OCI-LY3 (cell line): ENCODE measurements around the gene TRIM33.

Experiments used
- H2AFZ ChIP-seq: fragments of 200-600, 300-600 bp; shearing (Covaris generic); 2 replicates; pipeline ENCODE4 v1.6.0; 2014; ENCODE audit warnings: antibody characterized with exemption, low read depth, low read length
- H3K27ac ChIP-seq: fragments of 200-600, 300-600 bp; sonication (generic); 2 replicates; pipeline ENCODE4 v1.5.1; 2014; ENCODE audit warnings: mild to moderate bottlenecking, low read length, moderate library complexity, mixed read lengths
- H3K27me3 ChIP-seq: fragments of 200-600, 300-600 bp; sonication (generic); 2 replicates; pipeline ENCODE4 v1.6.1; 2014; ENCODE audit warnings: low read depth, low read length, mixed read lengths
- H3K36me3 ChIP-seq: fragments of 200-600, 300-600 bp; sonication (generic); replicated peaks from 2 replicates; pipeline ENCODE3; 2014; ENCODE audit warnings: low read depth, low read length, mixed read lengths
- H3K4me1 ChIP-seq: fragments of 300-600, 200-600 bp; sonication (generic); 2 replicates; pipeline ENCODE4 v1.6.1; 2014; ENCODE audit warnings: low read length, mixed read lengths
- H3K4me2 ChIP-seq: fragments of 200-600, 300-600 bp; sonication (generic); 2 replicates; pipeline ENCODE4 v1.6.1; 2014; ENCODE audit warnings: low read length, mixed read lengths
- H3K4me3 ChIP-seq: fragments of 300-600, 200-600 bp; sonication (generic); 2 replicates; pipeline ENCODE4 v1.5.1; 2014; ENCODE audit warnings: antibody characterized with exemption, mild to moderate bottlenecking, low read length, moderate library complexity
- H3K79me2 ChIP-seq: fragments of 300-600, 200-600 bp; shearing (Covaris generic); 2 replicates; pipeline ENCODE4 v1.6.1; 2014; ENCODE audit warnings: mild to moderate bottlenecking, low read length, mixed read lengths
- H3K9ac ChIP-seq: fragments of 300-600, 200-600 bp; shearing (Covaris generic); 2 replicates; pipeline ENCODE4 v1.6.0; 2014; ENCODE audit warnings: mild to moderate bottlenecking, low read length, moderate library complexity
- H3K9me3 ChIP-seq: fragments of 200-600, 300-600 bp; shearing (Covaris generic); 2 replicates; pipeline ENCODE4 v1.6.1; 2014; ENCODE audit warnings: low read length, mixed read lengths; ENCODE audit not compliant: insufficient read depth
- H4K20me1 ChIP-seq: fragments of 200-600, 300-600 bp; sonication (generic); 2 replicates; pipeline ENCODE4 v1.6.1; 2016; ENCODE audit warnings: low read length, mixed read lengths; ENCODE audit not compliant: insufficient read depth
- EZH2phosphoT487 ChIP-seq: fragments of 200-600 bp; shearing (Covaris generic); IDR thresholded peaks from 2 replicates; pipeline ENCODE4 v1.6.1; 2018; ENCODE audit warnings: antibody characterized with exemption, mixed run types, low read depth
- TF ChIP-seq, protein P1 (sequence below): fragments of 200-600, 300-600 bp; sonication (generic); IDR thresholded peaks from 2 replicates; pipeline ENCODE4 v1.5.1; 2014; ENCODE audit warnings: antibody characterized with exemption, low read length, low read depth

Gene TRIM33

GRCh38 chr1:114435088-114435715 is 75.8 kb downstream of the TRIM33 start:
- Histone ChIP-seq H3K4me3 (no peak overlapping the region), H3K9me3 (no peaks in the 10 kb centered on the region), H3K4me2 (no peak overlapping the region), H4K20me1 (no peaks in the 10 kb centered on the region), H3K9ac (no peak overlapping the region), H3K79me2 (peaks cover 4% of the 10 kb centered on the region; the same call in 1 of the 2 replicates), H3K4me1 (no peaks in the 10 kb centered on the region), H3K27me3 (no peaks in the 10 kb centered on the region), H2AFZ (no peak overlapping the region), H3K27ac (no peak overlapping the region), H3K36me3 (peaks cover 3% of the 10 kb centered on the region)
- TF ChIP-seq EZH2phosphoT487, result no peak
- TF ChIP-seq, protein P1, sequence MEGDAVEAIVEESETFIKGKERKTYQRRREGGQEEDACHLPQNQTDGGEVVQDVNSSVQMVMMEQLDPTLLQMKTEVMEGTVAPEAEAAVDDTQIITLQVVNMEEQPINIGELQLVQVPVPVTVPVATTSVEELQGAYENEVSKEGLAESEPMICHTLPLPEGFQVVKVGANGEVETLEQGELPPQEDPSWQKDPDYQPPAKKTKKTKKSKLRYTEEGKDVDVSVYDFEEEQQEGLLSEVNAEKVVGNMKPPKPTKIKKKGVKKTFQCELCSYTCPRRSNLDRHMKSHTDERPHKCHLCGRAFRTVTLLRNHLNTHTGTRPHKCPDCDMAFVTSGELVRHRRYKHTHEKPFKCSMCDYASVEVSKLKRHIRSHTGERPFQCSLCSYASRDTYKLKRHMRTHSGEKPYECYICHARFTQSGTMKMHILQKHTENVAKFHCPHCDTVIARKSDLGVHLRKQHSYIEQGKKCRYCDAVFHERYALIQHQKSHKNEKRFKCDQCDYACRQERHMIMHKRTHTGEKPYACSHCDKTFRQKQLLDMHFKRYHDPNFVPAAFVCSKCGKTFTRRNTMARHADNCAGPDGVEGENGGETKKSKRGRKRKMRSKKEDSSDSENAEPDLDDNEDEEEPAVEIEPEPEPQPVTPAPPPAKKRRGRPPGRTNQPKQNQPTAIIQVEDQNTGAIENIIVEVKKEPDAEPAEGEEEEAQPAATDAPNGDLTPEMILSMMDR, result no peak

GRCh38 chr1:114431026-114431425 is 80.0 kb downstream of the TRIM33 start:
- Histone ChIP-seq H3K4me1 (no peaks in the 10 kb centered on the region), H2AFZ (no peak overlapping the region), H3K9me3 (no peaks in the 10 kb centered on the region), H3K4me2 (no peak overlapping the region), H3K27me3 (no peaks in the 10 kb centered on the region), H4K20me1 (no peaks in the 10 kb centered on the region), H3K27ac (no peak overlapping the region), H3K4me3 (no peak overlapping the region), H3K9ac (no peak overlapping the region), H3K79me2 (peaks cover 4% of the 10 kb centered on the region; the same call in 1 of the 2 replicates), H3K36me3 (peaks cover 2% of the 10 kb centered on the region)
- TF ChIP-seq, protein P1, result no peak
- TF ChIP-seq EZH2phosphoT487, result no peak

DNA sequence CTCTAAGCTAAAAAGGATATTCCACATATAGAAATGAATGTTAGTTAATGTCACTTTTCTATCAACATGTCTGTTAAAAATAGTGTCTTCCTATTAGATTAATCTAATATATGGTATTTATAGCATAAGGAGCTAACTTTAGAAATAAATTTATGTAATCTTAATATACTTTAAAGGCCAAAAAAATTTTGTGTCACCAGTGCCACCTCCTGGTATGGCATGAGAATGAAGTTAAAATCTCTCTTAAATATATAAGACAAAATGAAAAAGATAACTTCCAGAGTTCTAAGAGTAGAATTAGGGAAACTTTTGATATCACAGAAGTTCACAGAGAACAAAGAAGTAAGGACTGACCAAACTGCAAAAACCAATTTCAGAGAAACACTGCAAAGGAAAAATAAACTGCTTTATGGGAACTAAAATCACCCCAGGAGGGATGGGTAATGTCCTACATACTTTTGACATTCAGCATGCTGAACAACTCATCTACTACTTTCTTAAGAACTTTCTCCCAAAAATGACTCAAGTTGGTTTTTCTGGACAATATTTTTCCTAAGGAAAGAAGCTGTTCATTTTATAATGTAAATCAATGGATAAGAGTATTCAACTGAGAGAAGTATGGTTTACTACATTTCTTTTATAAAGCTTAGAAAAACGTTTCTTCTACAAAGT is 82.8 kb downstream of the TRIM33 start:
- H3K27ac ChIP-seq, result no peak overlapping the region
- no peak overlapping the region for H3K4me3 ChIP-seq
- TF ChIP-seq, protein P1, result peak; percentile 39
- no peak for TF ChIP-seq EZH2phosphoT487
- no peaks in the 10 kb centered on the region for H3K27me3 ChIP-seq
- H3K9me3 ChIP-seq, result no peaks in the 10 kb centered on the region
- H3K4me2 ChIP-seq, result no peak overlapping the region
- H2AFZ ChIP-seq, result no peak overlapping the region
- peaks cover 10% of the 10 kb centered on the region for H3K36me3 ChIP-seq
- H3K79me2 ChIP-seq, result no peaks in the 10 kb centered on the region
- H3K9ac ChIP-seq, result no peak overlapping the region
- peaks cover 5% of the 10 kb centered on the region; the same call in 1 of the 2 replicates for H3K4me1 ChIP-seq
- H4K20me1 ChIP-seq, result 0 out of 2 replicates have a peak, but pooled peaks cover 3% of the 10 kb centered on the region

GRCh38 chr1:114427612-114428011 is 83.4 kb downstream of the TRIM33 start:
- H3K4me2 ChIP-seq, result no peak overlapping the region
- H3K36me3 ChIP-seq, result peaks cover 10% of the 10 kb centered on the region
- no peak overlapping the region for H3K9ac ChIP-seq
- no peak overlapping the region for H3K27ac ChIP-seq
- 0 out of 2 replicates have a peak, but pooled peaks cover 3% of the 10 kb centered on the region for H4K20me1 ChIP-seq
- no peak overlapping the region for H2AFZ ChIP-seq
- H3K27me3 ChIP-seq, result no peaks in the 10 kb centered on the region
- H3K4me3 ChIP-seq, result no peak overlapping the region
- peaks cover 5% of the 10 kb centered on the region; the same call in 1 of the 2 replicates for H3K4me1 ChIP-seq
- H3K9me3 ChIP-seq, result no peaks in the 10 kb centered on the region
- H3K79me2 ChIP-seq, result no peaks in the 10 kb centered on the region
- TF ChIP-seq EZH2phosphoT487, result no peak
- TF ChIP-seq, protein P1, result no peak
